Activated naive CD4-positive, alpha-beta T cell treated with anti-CD3 and anti-CD28 coated beads, Interleukin-2, amount 10 ng/mL, durations not matched to agents 7 days and 5 days (primary cell): ENCODE data around the gene TTC21A.

ENCODE experiments used
- CTCF ChIA-PET: fragments of 350-600 bp; sonication (Branson Sonifier 250); formaldehyde crosslinking; loops from one replicate; lab custom pipeline; 2021; ENCODE audit warnings: antibody characterized with exemption; lab: Charles Lee
- DNase-seq: peaks from one replicate; pipeline ENCODE4 v3.0.0-alpha.2; 2020
- H3K27ac Mint-ChIP-seq: one replicate; pipeline ENCODE4 v1.8.0; 2021; ENCODE audit warnings: mild to moderate bottlenecking, moderate library complexity, mixed read lengths
- H3K27me3 Mint-ChIP-seq: one replicate; pipeline ENCODE4 v1.8.0; 2021; ENCODE audit warnings: mild to moderate bottlenecking, mixed read lengths
- H3K36me3 Mint-ChIP-seq: one replicate; pipeline ENCODE4 v1.8.0; 2021; ENCODE audit warnings: mixed read lengths
- H3K4me1 Mint-ChIP-seq: one replicate; pipeline ENCODE4 v1.8.0; 2021; ENCODE audit warnings: mixed read lengths
- H3K4me3 Mint-ChIP-seq: one replicate; pipeline ENCODE4 v1.8.0; 2021; ENCODE audit warnings: mild to moderate bottlenecking, moderate library complexity, mixed read lengths
- H3K9me3 Mint-ChIP-seq: one replicate; pipeline ENCODE4 v1.8.0; 2021; ENCODE audit warnings: mixed read lengths

TTC21A gene

DNA sequence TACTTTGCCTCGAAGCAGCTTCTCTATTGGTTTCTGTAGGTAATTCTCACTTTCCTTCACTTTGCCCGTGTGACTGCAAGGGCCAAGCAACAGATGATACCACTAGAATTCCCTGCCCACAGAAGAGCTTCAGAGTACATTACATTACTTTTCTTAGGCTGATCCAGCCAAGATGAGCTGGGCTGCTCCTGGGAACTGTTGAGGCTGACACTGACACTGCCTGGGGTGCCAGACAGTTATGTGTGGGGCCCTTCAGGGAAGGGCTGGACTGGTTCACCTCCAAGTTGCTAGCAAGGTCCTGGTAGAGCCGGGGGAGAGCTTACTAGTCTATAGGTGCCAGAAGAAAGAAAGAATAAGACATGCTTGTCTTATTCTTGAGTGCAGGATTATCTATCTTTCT lies 19.0 kb upstream of the TTC21A start:
- peaks cover 32% of the 10 kb centered on the region for H3K36me3 Mint-ChIP-seq
- CTCF ChIA-PET = interaction anchor here (0.8 to 2.4 kb wide), 3 partner anchors 89 to 203 kb away, joined by 3 to 6 read pairs (median 4); no protein-coding TSS in a partner anchor
- DNase-seq = no peak
- no peaks in the 10 kb centered on the region for H3K27me3 Mint-ChIP-seq
- H3K4me3 Mint-ChIP-seq = no peak overlapping the region
- no peak overlapping the region for H3K27ac Mint-ChIP-seq
- H3K9me3 Mint-ChIP-seq = no peaks in the 10 kb centered on the region
- no peaks in the 10 kb centered on the region for H3K4me1 Mint-ChIP-seq

GRCh38 chr3:39088889-39089288 lies 18.6 kb upstream of the TTC21A start:
- Mint-ChIP-seq H3K4me1 (no peaks in the 10 kb centered on the region), H3K36me3 (peaks cover 33% of the 10 kb centered on the region), H3K27me3 (no peaks in the 10 kb centered on the region), H3K9me3 (no peaks in the 10 kb centered on the region), H3K27ac (no peak overlapping the region), H3K4me3 (no peak overlapping the region)
- DNase-seq = no peak
- CTCF ChIA-PET = interaction anchor here (0.8 to 1.4 kb wide), 4 partner anchors 8 to 203 kb away, joined by 3 to 4 read pairs (median 3); no protein-coding TSS in a partner anchor

DNA sequence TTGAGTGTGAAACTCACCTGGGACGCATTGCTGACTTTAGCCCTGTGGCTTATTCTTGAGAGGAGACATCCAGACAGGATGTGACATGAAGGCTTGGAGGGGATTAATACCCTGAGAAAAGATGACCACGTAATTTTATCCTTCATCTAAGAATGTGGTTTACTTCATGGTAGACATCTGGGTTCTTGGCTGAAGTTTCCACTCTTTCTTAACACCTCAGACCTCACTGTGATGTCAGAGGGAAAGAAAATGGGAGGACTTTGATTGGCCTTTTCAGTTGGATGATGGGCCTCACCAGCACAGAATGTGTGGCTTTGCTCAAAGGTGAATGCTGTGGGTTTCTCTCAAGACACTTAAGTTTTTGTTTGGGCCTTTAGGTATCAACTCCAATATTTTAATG lies 16.6 kb upstream of the TTC21A start:
- CTCF ChIA-PET = interaction anchor here (1.5 kb wide), 1 partner anchor 26 kb away, joined by 4 read pairs; no protein-coding TSS in a partner anchor
- Mint-ChIP-seq H3K9me3 (no peaks in the 10 kb centered on the region), H3K4me1 (no peaks in the 10 kb centered on the region), H3K4me3 (no peak overlapping the region), H3K27me3 (no peaks in the 10 kb centered on the region), H3K36me3 (peaks cover 45% of the 10 kb centered on the region), H3K27ac (no peak overlapping the region)
- DNase-seq = no peak

DNA sequence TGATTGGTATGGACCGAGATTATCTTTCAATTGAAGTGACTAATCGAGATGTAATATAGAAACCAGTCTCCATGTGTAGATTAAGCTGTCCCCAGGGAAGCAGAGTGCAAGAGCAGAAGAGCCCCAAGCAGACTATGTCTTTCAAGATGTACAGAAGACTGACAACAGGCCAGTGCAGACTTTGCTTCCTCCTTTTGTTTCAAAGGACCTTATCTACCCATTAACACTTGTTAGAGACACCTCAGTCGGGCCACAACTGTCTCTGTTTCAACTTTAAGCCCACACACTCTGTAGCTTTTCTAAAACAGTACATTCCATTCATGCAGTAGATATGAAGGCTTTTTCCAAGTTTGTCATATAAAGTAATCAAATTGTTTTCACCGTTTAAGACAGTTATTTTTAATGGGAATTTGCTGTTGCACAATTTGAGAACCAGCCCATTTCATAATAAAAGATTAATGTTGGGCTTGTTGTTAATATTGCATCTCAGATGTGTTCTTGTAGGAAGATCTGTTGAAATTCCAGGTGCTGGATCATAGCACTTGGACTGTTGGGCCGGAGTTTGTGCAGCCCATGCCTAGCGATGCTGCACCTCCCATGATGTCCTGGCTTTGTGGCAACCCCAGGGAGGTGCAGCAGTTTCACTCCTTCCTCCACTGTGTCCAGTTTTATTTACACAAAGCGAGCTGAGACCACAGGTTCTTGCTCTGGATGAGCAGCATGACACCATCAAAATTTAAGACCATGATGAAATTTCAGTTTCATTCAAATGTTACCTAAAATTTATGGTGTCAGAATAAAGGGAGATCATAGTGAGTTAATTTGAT lies 12.4 kb upstream of the TTC21A start:
- CTCF ChIA-PET = no interaction called here
- H3K27ac Mint-ChIP-seq = no peak overlapping the region

DNA sequence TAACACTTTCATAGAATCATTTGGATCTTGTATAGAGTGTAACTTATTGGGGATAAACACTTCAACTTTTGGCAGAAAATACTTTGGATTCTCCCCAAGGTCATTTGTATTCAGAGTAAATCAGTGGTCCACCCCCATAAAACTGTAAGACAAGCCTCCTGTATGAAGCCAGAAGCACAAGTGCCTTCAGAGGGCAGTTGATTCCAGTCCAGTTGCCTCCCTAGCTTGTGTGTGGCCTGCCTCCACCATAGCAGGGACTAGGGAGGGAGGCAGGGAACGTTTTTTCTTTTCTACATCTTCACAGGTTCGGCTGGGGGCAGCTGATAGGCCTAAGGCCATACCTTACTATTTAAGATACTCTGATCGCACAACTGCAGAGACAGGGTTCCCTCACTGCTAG lies 11.7 kb upstream of the TTC21A start:
- Mint-ChIP-seq H3K4me1 (no peaks in the 10 kb centered on the region), H3K27ac (no peak overlapping the region)
- CTCF ChIA-PET = no interaction called here

More for the DNA sequence above, 12.4 kb upstream of the TTC21A start:
- no peaks in the 10 kb centered on the region for H3K27me3 Mint-ChIP-seq
- no peaks in the 10 kb centered on the region for H3K4me1 Mint-ChIP-seq
- H3K4me3 Mint-ChIP-seq = no peak overlapping the region
- H3K36me3 Mint-ChIP-seq = peaks cover 38% of the 10 kb centered on the region
- no peak for DNase-seq
- no peaks in the 10 kb centered on the region for H3K9me3 Mint-ChIP-seq

DNA sequence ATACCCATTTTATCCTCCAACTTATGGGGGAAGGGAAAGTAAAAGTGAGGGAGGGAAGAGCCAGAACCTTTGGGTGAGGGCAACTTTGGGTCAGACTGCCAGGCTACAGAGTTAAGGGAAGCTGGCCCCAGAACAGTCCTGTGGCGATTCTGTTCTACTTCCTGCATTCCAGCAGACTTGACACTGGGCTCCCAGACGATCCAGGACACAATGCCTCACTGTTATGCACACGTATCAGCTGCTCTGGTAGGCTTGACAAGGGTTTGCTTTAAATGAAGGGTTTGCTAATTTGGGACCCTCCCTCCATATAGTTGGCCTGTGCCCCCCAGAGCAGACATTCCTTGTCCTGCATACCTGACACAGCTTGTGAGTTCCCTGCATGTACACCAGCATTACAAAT lies 10.7 kb upstream of the TTC21A start:
- H3K27ac Mint-ChIP-seq = no peak overlapping the region
- peaks cover 38% of the 10 kb centered on the region for H3K36me3 Mint-ChIP-seq
- no peaks in the 10 kb centered on the region for H3K27me3 Mint-ChIP-seq
- H3K4me1 Mint-ChIP-seq = peaks cover 3% of the 10 kb centered on the region
- CTCF ChIA-PET = interaction anchor here (1.0 kb wide), 1 partner anchor 195 kb away, joined by 4 read pairs; no protein-coding TSS in a partner anchor
- DNase-seq = no peak
- H3K4me3 Mint-ChIP-seq = no peak overlapping the region
- H3K9me3 Mint-ChIP-seq = no peaks in the 10 kb centered on the region

More for the DNA sequence above, 11.7 kb upstream of the TTC21A start:
- no peak for DNase-seq
- Mint-ChIP-seq H3K4me3 (no peak overlapping the region), H3K36me3 (peaks cover 35% of the 10 kb centered on the region), H3K9me3 (no peaks in the 10 kb centered on the region), H3K27me3 (no peaks in the 10 kb centered on the region)

GRCh38 chr3:39097716-39098472 lies 9.6 kb upstream of the TTC21A start:
- Mint-ChIP-seq H3K36me3 (peaks cover 33% of the 10 kb centered on the region), H3K9me3 (no peaks in the 10 kb centered on the region), H3K4me3 (no peak overlapping the region), H3K4me1 (peaks cover 5% of the 10 kb centered on the region), H3K27ac (no peak overlapping the region), H3K27me3 (no peaks in the 10 kb centered on the region)
- no peak for DNase-seq
- CTCF ChIA-PET = interaction anchor here (1.0 kb wide), 1 partner anchor 194 kb away, joined by 3 read pairs; no protein-coding TSS in a partner anchor

GRCh38 chr3:39098473-39099000 lies 8.9 kb upstream of the TTC21A start:
- no peak overlapping the region for H3K27ac Mint-ChIP-seq
- peaks cover 35% of the 10 kb centered on the region for H3K36me3 Mint-ChIP-seq
- H3K4me3 Mint-ChIP-seq = no peak overlapping the region
- no peaks in the 10 kb centered on the region for H3K9me3 Mint-ChIP-seq
- H3K27me3 Mint-ChIP-seq = no peaks in the 10 kb centered on the region
- H3K4me1 Mint-ChIP-seq = peaks cover 11% of the 10 kb centered on the region
- no peak for DNase-seq
- CTCF ChIA-PET = interaction anchor here (1.0 kb wide), 1 partner anchor 193 kb away, joined by 3 read pairs; no protein-coding TSS in a partner anchor

DNA sequence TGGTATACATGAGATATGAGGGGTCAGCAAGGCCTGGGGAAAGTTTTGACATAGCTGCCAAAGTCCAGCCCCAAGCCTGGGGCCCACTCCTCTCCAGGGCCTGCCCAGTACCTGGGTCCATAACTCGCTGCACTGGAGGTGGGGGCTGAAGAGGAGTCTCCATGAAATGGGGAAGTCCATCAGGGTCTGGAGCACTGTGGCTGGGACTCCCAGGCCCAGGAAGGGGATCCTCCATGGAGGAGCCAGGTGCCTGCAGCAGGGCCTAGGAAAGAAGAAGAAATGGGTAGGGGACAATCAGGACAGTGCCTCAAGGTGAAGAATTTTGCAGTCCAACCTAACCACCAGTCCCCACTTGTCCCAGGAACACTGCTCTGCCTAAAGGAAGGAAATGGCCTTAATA lies 8.2 kb upstream of the TTC21A start:
- H3K27ac Mint-ChIP-seq = no peak overlapping the region
- H3K27me3 Mint-ChIP-seq = no peaks in the 10 kb centered on the region
- no peak for DNase-seq
- no peaks in the 10 kb centered on the region for H3K9me3 Mint-ChIP-seq
- peaks cover 14% of the 10 kb centered on the region for H3K4me1 Mint-ChIP-seq
- H3K4me3 Mint-ChIP-seq = no peak overlapping the region
- CTCF ChIA-PET = no interaction called here
- H3K36me3 Mint-ChIP-seq = peaks cover 29% of the 10 kb centered on the region

DNA sequence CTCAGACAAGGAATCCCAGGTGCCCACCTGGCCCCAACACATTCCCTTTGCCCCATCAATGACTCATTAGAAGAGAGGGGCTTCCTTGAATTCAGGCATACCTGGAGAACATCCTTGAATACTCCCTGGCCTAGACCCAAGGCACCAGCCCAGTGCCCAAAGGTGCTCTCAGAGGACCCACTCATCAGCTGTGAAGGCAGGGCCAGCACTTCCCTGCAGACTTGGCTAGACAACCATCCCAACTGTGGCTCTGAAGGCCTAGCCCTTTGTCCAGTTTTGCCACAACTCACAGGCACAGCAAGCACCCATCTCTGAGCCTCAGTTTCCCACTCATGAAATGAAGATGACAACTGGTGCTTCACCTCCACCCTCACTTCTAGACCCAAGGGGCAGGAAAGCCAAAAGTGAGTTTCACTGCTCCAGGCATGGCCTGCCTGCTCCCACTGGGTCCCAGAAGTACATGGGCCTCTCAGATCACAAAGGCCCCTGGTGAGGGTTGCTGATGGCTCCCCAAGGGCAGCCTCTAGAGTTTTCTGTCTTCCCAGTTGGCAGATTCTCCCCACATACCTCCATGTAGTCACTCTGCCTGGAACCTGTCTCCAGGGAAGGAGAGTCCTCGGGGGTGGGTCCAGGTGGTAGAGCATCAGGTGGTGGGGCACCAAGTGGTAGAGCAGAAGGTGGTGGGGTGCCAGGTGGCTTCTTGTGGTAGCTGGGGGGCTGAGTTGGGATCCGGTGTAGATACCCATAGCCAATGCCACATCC lies 7.6 kb upstream of the TTC21A start:
- H3K27ac Mint-ChIP-seq = no peak overlapping the region
- no peak for DNase-seq
- peaks cover 23% of the 10 kb centered on the region for H3K36me3 Mint-ChIP-seq
- H3K27me3 Mint-ChIP-seq = no peaks in the 10 kb centered on the region
- no peak overlapping the region for H3K4me3 Mint-ChIP-seq
- H3K9me3 Mint-ChIP-seq = no peaks in the 10 kb centered on the region
- peaks cover 14% of the 10 kb centered on the region for H3K4me1 Mint-ChIP-seq
- CTCF ChIA-PET = interaction anchor here (1.7 to 7.3 kb wide), 2 partner anchors 84 to 189 kb away, joined by 3 to 73 read pairs; no protein-coding TSS in a partner anchor

DNA sequence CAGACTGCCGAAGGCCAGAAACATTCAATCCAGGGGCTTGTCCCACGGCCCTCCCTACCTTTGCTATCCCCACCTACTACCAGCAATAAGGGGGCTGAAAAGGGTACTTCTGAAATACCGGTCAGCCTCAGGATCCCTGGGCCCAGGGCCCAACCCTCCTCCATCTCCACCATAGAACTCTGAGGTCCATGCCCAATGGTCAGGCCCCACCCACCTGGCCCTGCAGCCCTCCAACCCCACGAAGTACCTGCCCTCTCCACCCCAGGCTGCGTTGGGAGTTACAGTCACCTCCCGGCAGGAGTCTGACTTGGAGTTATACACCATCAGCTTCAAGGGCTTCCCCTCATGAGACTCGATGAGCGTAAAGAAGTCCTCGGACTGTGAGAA lies 7.0 kb upstream of the TTC21A start:
- no peak for DNase-seq
- peaks cover 20% of the 10 kb centered on the region for H3K4me1 Mint-ChIP-seq
- peaks cover 20% of the 10 kb centered on the region for H3K36me3 Mint-ChIP-seq
- no peak overlapping the region for H3K27ac Mint-ChIP-seq
- CTCF ChIA-PET = interaction anchor here (1.1 to 7.3 kb wide), 4 partner anchors 9 to 188 kb away, joined by 3 to 73 read pairs (median 3); no protein-coding TSS in a partner anchor
- H3K27me3 Mint-ChIP-seq = no peaks in the 10 kb centered on the region
- no peak overlapping the region for H3K4me3 Mint-ChIP-seq
- H3K9me3 Mint-ChIP-seq = no peaks in the 10 kb centered on the region

GRCh38 chr3:39101022-39101689 lies 6.3 kb upstream of the TTC21A start:
- Mint-ChIP-seq H3K36me3 (peaks cover 18% of the 10 kb centered on the region), H3K4me1 (peaks cover 27% of the 10 kb centered on the region), H3K27me3 (peaks cover 2% of the 10 kb centered on the region), H3K4me3 (no peak overlapping the region), H3K9me3 (no peaks in the 10 kb centered on the region), H3K27ac (no peak overlapping the region)
- peak; percentile 61 for DNase-seq
- CTCF ChIA-PET = interaction anchor here (0.6 to 7.3 kb wide), 5 partner anchors 9 to 187 kb away, joined by 3 to 73 read pairs (median 3); no protein-coding TSS in a partner anchor
